ENCODE measurements around the gene CCDC154. TPM values are rescaled to one million over a fixed set of nuclear protein-coding genes. Genes with fewer than 3 reads are reported as not detected.

The CCDC154 gene
- polyA plus RNA-seq, 1 donor, result 2.9 TPM

- Histone ChIP-seq H3K27ac (ENCODE audit: low read length) (no peak overlapping the region), H3K27me3 (ENCODE audit: control insufficient read depth, insufficient read depth, low read length) (no peaks in the 10 kb centered on the region), H3K9me3 (ENCODE audit: control insufficient read depth, low read depth, low read length) (no peaks in the 10 kb centered on the region), H3K4me1 (ENCODE audit: control insufficient read depth, insufficient read depth, low read length) (no peaks in the 10 kb centered on the region), H3K4me3 (ENCODE audit: low read length) (no peak overlapping the region), H3K36me3 (ENCODE audit: control insufficient read depth, insufficient read depth, low read length) (peaks cover 40% of the 10 kb centered on the region)
- DNase-seq, result no peak
- WGBS (ENCODE audit: insufficient coverage, low lambda C conversion rate), result no CpG with 5 or more reads among the region's 39 CpGs
Measured at GRCh38 chr16:1385232-1385631, 59.1 kb downstream of the CCDC154 start.

Other genes starting within 250 kb of the CCDC154 start
- 25.4 TPM for gene TPSG1, start 219.3 kb downstream of the CCDC154 start, polyA plus RNA-seq
- gene TPSB2, start 214.4 kb downstream of the CCDC154 start, polyA plus RNA-seq, result 0.34 TPM
- 0.30 TPM for gene TPSAB1, start 203.9 kb downstream of the CCDC154 start, polyA plus RNA-seq
- gene TPSD1, start 188.5 kb downstream of the CCDC154 start, polyA plus RNA-seq, result 0.06 TPM
- 130 TPM for gene UBE2I, start 134.9 kb downstream of the CCDC154 start, polyA plus RNA-seq
- 8.1 TPM for gene BAIAP3, start 110.9 kb downstream of the CCDC154 start, polyA plus RNA-seq
- gene TSR3, start 92.7 kb downstream of the CCDC154 start, polyA plus RNA-seq, result 40.0 TPM
- gene GNPTG, start 92.6 kb downstream of the CCDC154 start, polyA plus RNA-seq, result 68.3 TPM
- 21.9 TPM for gene UNKL, start 29.9 kb downstream of the CCDC154 start, polyA plus RNA-seq
- gene UQCC4, start 23.8 kb downstream of the CCDC154 start, polyA plus RNA-seq, result 18.5 TPM
- gene PERCC1, start 13.5 kb downstream of the CCDC154 start, polyA plus RNA-seq, result 1.3 TPM
- gene CLCN7, start 30.5 kb upstream of the CCDC154 start, polyA plus RNA-seq, result 93.6 TPM
- gene PTX4, start 44.4 kb upstream of the CCDC154 start, polyA plus RNA-seq, result 0.19 TPM
- 50.1 TPM for gene TELO2, start 48.8 kb upstream of the CCDC154 start, polyA plus RNA-seq
- gene TMEM204, start 89.1 kb upstream of the CCDC154 start, polyA plus RNA-seq, result 9.4 TPM
- gene IFT140, start 167.5 kb upstream of the CCDC154 start, polyA plus RNA-seq, result 14.2 TPM
- 22.0 TPM for gene CRAMP1, start 167.8 kb upstream of the CCDC154 start, polyA plus RNA-seq
- gene JPT2, start 233.7 kb upstream of the CCDC154 start, polyA plus RNA-seq, result 52.2 TPM

Measured in large intestine (tissue), 3 donors.